GM19452 (cell line): Measurements from ENCODE around the gene CIC.
A peak's percentile ranks its signal among the peaks of the same experiment; 100 is the strongest.

Experiments used
- ATAC-seq: cut with Tn5 transposase; IDR thresholded peaks from one replicate; pipeline ENCODE4 v1.9.1; 2021; ENCODE audit not compliant: unreplicated experiment

The CIC gene

GRCh38 chr19:42268704-42269477 lies at the start of gene CIC:
Gene CIC (plus strand): TSS chr19:42269252. CDS start chr19:42271784, 2,532 bp downstream.
- peak; percentile 77 for ATAC-seq

- peak; percentile 76 for ATAC-seq
Observed at GRCh38 chr19:42219812-42220750, 49.0 kb upstream of the CIC start, which contains the start of gene ZNF526. Gene ZNF526 (plus strand): TSS chr19:42220312. CDS start chr19:42224404, 4,092 bp downstream.

GRCh38 chr19:42220751-42221097 lies 48.3 kb upstream of the CIC start:
- ATAC-seq = no peak

GRCh38 chr19:42224940-42225717 lies 43.9 kb upstream of the CIC start:
- no peak for ATAC-seq

- ATAC-seq = no peak
Observed at GRCh38 chr19:42225718-42226292, 43.2 kb upstream of the CIC start.

- ATAC-seq = no peak
Observed at GRCh38 chr19:42226886-42227285, 42.2 kb upstream of the CIC start.

- ATAC-seq = no peak
Observed at GRCh38 chr19:42228641-42229040, 40.4 kb upstream of the CIC start.

GRCh38 chr19:42229301-42229854 lies 39.7 kb upstream of the CIC start:
- no peak for ATAC-seq

GRCh38 chr19:42229855-42230351 lies 39.1 kb upstream of the CIC start:
- ATAC-seq = no peak

GRCh38 chr19:42230571-42230970 lies 38.5 kb upstream of the CIC start:
- ATAC-seq = no peak

- ATAC-seq = no peak
Observed at GRCh38 chr19:42232435-42232834, 36.6 kb upstream of the CIC start.

- ATAC-seq = no peak
Observed at GRCh38 chr19:42233106-42233505, 35.9 kb upstream of the CIC start.

- ATAC-seq = no peak
Observed at GRCh38 chr19:42233678-42234292, 35.3 kb upstream of the CIC start.

GRCh38 chr19:42234364-42234763 lies 34.7 kb upstream of the CIC start:
- no peak for ATAC-seq

GRCh38 chr19:42235181-42235580 lies 33.9 kb upstream of the CIC start:
- ATAC-seq = no peak

- no peak for ATAC-seq
Observed at GRCh38 chr19:42239544-42240220, 29.4 kb upstream of the CIC start.

GRCh38 chr19:42241279-42241678 lies 27.8 kb upstream of the CIC start:
- no peak for ATAC-seq

GRCh38 chr19:42242069-42242511 lies 27.0 kb upstream of the CIC start:
- ATAC-seq = peak; percentile 1
